GM18502 (cell line): ENCODE measurements around the gene ALPK1.
"Not testable (repeated sequence)": the region's sequence is repeated elsewhere in the genome, so short reads cannot be mapped to it uniquely, and the experiment has no call there.

ENCODE experiments used
- ATAC-seq: cut with Tn5 transposase; IDR thresholded peaks from one replicate; pipeline ENCODE4 v1.9.1; 2021; ENCODE audit warnings: mild to moderate bottlenecking; ENCODE audit not compliant: unreplicated experiment, poor library complexity

The ALPK1 gene

DNA sequence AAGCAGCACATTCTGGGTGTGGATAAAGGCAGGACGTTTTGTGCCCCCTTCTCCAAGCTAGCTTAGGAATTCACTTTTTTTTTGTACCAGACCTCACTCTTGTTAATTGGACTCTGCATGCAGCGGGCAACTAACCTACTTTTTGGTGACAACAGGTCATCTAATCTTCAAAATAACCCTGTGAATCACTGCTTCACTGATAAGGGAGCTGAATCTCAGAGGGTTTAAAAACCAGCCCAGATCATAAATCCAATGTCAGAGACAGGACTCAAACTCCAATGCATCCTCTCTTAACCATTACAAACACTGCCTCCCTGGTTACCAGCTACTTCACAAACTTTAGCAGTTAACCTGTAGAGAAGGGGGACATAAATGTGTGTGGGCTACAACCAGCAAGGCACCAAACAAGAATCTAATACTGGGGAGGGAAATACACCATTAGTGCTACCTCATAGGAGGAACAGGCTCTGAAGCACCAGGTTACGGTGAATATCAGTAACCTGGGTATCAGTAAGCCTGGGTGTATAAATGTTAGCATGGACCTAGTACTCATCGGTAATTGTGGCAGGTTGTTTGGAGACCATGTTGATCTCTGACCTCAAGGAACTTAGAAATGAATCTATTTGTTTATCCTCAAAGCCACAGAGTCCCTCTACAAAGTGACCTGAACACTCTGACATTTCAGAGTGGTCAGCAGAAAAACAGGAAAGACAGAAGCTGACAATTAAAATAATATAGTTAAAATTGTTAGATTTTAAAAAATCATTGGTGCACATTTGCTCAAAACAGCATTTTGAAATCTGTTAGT lies 14.1 kb upstream of the ALPK1 start:
- no peak for ATAC-seq

DNA sequence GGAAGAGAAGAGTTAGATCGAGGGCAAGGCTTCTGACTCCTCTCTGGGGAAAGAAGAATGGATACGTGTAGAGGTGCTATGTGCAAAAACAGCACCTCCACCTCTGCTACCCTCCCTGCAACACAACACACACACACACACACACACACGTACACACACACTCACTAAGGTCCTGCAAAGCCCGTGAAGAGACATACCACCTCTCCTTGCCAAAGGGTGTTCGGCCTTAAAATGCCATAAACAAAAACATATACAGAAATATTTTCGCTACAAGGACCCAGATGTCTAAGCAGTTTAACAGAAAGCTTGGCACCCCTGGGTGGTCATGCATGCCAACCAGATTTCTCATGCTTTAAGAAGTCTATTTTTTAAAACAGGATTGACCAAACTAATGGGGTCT lies 13.0 kb upstream of the ALPK1 start:
- no peak for ATAC-seq

DNA sequence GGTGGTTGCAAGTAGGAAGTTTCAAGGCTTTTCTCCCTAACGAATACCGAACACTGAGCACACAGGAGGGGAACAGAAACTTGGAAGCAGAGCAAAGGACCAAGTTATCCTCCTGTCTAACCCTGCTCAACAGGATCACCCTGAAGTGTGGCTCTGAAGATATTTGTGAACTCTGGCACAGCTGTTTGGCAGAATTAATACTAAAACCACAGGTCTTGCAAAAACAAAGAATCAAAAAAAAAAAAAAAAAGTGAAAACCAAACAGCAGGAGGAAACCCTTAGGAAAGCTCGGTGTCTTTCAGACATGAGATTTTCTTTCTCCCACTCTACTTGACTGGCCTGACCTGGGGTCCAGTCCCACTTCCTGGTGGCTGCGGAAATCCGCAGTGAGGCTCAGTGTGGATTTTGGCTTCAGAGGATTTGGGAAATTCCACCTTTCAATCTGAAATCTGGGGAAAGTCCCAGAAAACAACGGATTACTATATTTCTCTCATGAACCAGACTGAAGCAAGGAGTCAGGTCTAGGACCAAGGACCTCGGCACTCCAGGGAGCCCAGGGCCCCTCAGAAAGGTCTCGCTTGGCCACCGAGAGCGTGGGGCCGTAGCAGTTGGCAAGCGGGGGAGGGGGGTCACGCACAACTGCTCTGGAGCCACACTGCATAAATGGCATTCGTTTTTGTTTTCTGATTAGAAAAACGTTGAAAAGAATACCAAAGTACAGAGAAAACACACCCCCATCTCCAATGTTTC lies 12.3 kb upstream of the ALPK1 start:
- no peak for ATAC-seq

DNA sequence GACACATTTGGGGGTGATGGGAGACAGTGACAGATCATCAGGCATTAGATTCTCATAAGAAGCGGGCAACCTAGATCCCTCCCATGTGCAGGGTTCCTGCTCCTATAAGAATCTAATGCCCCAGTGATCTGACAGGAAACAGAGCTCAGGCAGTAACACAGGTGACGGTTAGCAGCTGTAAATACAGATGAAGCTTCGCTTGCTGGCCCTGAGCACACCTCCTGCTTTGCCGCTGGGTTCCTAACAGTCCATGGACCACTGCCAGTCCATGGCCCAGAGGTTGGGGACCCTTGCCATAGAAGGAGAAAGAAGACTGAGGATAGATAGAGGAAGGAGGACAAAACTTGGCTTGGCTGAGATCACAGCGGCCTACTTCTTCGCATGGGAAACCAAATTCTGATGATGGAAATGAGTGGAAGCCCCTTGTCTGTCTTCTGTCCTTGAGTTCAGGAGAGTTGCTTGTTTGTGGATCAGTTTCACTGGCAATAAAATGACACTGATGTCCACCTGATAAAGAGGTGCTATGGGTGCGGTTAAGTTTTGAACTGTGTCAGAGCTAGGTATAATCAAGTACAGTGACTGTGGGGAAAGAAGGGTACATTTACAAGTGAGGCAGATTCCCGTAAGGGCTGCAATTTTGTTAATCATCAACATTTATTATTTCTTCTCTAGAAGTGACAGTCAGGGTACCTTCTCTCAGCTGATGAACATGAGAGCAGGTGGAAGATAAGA lies 9.7 kb upstream of the ALPK1 start:
- peak; percentile 22 for ATAC-seq

DNA sequence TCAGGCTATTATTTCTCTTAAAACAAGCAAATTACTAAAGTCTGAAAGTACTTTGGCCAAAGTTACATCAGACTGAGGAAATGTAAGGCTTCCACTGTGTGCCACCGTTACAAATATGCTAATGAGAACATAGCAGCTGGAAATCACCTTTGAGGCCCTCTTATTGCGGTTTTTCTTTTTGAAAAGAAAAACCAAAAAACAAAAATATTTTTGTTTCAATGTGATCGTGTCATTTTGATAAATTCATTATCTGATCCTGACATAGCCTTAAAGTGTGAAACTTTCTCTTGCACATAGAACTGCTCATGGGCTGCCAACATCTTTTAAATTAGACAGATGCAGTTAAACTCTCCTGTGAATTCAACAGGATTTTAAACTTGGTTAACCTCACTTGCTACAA lies 8.7 kb upstream of the ALPK1 start:
- peak; percentile 40 for ATAC-seq

DNA sequence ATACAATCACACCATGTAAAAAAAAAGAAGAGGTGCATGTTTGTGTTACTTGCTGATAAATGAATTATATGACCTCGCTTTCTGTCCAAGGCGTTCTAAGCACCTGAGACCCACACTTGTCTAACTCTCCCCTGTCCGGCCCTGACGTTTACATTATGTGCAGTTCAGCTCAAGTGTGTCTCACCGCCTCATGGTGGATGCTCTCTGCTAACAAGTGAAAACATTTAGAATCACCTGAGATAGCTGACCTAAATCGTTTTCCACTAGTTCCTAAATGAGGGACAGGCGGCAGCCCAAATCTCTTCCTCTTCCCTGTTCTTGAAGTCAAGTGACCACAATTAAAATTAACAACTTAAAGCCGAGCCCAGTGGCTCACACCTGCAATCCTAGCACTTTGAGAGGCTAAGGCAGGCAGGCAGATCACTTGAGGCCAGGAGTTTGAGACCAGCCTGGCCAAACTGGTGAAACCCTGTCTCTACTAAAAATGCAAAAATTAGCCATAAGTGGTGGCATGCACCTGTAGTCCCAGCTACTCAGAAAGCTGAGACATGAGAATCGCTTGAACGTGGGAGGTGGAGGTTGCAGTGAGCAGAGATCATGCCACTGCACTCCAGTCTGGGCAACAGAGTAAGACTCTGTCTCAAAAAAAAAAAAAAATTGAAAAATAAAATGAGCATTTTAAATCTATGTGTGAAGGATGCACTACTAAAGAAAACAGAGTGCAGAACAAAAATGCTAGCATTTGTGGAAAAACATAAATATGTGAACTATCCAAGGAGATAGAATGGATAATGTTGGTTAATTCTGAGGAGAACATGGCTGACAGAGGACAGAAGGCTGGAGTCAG lies 7.5 kb upstream of the ALPK1 start:
- ATAC-seq: no peak

DNA sequence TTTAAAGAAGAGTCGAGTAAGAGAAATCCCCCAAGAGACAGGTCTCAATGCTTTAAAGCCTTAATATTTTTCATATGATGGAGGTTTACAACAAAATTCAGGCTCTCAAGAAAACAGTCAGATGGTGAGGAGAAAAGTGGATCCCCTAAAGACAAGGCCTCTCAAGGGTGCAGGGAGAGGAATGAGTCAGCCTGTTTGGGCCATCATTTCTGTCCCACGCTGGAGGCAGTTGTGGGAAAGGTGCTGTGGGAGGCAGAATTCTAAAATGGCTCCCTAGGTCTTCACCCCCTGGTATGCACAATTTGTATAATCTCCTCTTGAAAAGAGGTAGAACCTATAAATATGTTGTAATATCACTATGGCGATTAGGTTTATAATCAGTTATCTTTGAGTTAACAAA lies 6.8 kb upstream of the ALPK1 start:
- peak; percentile 20 for ATAC-seq

DNA sequence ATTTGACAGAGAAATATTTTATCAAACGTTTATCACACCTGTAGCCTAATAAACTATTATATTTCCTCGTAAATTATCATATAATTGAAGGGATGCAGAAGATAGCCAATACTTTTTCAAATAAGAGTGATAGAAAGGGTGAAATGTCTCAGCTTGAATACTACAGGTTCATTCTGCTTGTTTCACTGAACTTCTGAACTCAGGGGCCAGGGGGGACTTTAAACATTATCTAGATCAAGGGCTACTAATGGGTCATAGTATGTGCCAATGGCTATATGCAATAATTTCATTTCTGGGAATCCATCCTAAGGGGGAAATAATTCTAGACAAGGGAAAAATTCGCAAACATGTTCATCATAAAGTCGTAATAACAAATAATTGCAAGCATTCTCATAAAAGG lies 2.6 kb downstream of the ALPK1 start:
- no peak for ATAC-seq

DNA sequence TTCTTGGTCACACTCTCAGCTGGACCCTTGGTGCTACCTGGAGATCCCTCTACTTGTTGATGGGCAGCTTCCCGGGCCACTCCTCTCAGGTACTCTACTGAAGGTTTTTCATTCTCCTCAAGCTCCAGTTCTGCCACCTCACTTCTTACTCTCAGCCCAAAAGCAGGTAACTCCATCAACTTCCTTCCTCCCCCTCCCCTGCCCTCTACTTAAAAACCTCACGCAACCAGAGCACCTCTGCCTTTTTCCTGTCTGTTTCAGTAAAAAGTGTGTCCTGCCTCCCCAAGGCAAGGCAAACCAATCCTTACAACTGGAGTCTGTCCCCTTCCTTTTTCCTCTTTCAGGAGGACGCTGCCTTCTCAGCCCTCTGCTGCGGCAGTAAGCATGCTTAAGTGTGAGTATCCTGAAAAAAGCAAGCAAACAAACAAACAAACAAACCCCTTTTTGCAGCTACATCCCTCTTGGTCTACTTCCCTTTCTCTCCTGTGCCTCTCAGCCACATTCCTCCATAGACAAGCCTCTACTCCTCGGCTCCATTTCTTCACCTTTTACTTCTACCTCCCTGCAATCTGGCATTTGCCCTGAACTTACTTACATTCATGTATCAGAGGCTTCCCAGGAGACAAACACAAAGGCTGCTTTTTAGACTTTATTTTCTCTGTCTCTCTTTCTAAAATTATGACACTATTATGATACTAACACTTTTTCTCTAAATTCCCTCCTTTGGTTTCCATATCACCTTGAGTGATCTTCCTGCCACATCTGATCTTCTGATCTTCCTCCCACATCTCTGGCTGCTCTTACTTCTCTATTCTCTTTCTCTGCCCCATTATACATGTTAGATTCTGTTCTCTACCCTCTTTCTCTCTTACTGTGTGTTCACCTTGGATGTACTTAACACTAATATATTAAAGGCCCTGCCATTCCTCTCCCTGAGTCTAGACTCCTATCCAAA lies 5.4 kb downstream of the ALPK1 start:
- ATAC-seq: peak; percentile 77

DNA sequence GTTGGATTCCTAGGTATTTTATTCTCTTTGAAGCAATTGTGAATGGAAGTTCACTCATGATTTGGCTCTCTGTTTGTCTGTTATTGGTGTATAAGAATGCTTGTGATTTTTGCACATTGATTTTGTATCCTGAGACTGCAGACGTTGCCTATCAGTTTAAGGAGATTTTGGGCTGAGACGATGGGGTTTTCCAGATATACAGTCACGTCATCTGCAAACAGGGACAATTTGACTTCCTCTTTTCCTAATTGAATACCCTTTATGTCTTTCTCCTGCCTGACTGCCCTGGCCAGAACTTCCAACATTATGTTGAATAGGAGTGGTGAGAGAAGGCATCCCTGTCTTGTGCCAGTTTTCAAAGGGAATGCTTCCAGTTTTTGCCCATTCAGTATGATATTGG lies 8.3 kb downstream of the ALPK1 start:
- not testable (repeated sequence) for ATAC-seq

DNA sequence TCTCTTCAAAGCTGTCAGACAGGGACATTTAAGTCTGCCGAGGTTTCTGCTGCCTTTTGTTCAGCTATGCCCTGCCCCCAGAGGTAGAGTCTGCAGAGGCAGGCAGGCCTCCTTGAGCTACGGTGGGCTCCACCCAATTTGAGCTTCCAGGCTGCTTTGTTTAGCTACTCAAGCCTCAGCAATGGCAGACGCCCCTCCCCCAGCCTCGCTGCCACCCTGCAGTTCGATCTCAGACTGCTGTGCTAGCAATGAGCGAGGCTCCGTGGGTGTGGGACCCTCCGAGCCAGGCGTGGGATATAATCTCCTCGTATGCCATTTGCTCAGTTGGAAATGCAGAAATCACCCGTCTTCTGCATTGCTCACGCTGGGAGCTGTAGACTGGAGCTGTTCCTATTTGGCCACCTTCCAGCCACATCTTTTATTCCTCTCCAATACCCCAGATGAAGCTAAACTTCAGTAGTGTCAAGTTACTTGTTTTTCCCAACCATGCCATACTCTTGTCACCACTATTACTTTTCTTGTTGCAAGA lies 12.2 kb downstream of the ALPK1 start:
- ATAC-seq: not testable (repeated sequence)

DNA sequence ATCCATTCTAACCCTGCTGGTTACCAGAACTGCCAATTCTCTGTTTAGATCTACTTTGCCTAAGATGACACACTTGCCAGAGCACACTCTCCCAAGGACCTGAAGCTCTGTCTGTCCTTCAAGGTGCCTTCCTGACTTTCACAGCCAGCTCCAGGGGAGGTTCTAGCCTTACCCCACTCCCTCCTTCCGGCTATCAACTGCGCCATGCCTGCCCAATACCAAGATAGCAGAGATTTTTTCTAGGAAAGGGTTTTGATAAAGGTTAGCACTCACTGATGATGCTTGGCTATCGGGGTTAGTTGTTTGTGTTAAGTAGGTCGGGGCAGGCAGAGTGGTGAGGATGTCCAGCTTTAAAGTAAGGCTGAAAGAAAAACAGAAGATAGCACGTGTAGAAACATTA lies 14.3 kb downstream of the ALPK1 start:
- no peak for ATAC-seq

DNA sequence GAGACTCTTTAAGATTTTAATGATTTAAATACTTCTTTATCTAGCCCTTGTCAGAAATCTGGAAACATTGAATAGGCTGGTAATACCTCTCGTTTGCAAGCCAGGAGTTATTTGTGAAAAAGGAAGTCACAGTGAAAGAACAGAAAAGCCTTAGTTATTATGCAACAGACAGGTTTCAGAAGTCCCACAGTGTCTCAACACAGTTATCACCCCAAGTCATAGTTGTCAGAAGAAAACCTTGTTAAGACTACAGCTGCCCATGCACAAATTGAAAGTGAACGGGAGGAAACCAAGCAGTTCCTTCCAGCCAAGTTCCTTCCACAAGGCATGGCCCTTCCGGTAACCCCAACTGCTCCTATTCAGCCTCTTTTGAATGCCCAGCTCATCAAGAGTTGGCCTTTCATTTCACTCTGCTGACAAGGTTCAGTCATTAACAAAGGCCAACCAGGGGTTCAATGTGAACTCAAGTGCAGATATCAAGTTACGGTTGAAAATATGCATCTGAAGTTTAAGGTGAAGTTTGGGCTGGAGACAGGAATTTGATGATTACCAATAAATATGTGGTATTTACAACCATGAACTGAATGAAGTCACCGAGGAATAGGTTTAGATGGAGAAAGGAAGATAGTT lies 15.6 kb downstream of the ALPK1 start:
- ATAC-seq: peak; percentile 98

DNA sequence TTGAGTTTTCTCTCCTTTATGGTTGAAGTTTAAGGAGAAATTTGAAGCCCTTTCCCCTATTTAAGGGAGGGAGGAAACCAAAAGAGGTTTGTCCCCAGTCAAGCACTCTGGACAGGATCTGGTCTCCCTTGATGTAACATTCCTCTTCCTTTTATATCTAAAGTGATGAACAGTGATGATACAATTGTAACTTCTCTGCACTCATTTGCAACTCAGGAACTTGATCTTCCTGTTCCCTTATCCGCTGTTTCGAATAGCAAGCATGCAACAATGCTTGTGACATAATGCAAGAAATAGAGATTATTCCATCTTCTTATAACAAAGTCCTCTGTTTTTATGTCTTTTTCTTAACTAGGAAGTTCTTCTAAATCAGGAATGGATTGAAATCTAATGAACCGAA lies 18.3 kb downstream of the ALPK1 start:
- ATAC-seq: no peak

DNA sequence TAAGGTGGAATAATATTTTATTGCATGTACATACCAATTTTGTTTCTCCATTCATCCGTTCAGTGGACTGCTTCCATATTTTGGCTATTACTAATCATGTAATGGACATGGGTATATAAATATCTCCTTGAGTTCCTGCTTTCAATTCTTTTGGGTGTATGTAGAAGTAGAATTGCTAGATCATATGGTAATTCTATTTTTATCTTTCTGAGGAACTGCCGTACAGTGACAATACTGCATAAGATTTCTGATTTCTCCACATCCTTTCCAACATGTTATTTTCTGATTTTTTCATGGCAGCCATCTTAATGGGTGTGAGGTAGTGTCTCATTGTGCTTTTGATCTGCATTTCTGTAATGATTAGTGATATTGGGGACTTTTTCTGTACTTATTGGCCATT lies 19.2 kb downstream of the ALPK1 start:
- ATAC-seq: no peak

DNA sequence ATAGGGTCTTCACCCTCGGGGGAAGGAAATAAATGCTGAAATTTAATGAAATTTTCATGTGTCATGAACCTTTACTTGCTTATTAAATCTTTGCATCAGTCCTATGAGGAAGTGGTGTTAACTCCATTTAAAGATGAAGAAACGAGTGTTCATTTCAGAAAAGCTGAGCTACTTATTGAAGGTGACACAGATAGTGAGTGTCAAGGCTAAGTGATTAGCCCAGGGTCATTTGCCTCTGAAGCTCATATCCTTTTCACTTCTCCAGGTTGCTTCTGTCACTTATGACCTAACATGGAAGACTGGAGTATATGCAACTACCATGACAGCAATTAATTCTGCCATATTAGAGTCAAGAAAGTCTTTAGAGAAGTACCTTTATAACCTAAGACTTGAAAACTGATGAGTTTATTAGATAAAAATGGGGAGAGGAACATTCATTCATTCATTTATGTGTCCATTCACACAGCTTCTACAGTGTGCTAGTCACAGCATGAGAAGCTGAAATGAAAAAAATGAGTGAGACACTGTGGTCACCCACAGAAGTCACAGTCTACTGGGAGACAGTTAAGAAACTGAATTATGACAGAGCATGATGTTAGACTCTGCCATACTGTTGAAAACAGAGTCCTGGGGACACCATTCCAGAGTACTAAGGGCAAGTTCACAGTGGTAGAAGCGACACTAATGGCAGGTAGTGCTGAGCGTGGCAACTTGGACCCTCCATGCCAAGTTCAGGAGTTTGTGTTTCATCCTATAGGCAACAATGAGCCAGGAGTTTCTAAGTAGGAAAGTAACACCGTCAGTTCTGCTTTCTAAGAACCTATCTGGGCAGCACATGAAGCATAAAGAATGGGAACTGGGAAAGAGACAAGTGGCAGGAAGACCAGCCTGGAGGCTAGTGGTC lies 21.3 kb downstream of the ALPK1 start:
- peak; percentile 96 for ATAC-seq
